Left ventricle myocardium inferior (tissue), 1 donor: ENCODE measurements around the gene RNF148. TPM values are rescaled to one million over a fixed set of nuclear protein-coding genes. Genes with fewer than 3 reads are reported as not detected.

Experiments used
- DNase-seq: peaks from one replicate; pipeline ENCODE4 v3.0.0-alpha.2; 2020
- H3K27ac ChIP-seq: fragments of 200-600 bp; replicated peaks from 2 replicates; pipeline ENCODE4 v1.8.0; 2021
- H3K27me3 ChIP-seq: fragments of 200-600 bp; 2 replicates; pipeline ENCODE4 v1.8.0; 2021; ENCODE audit warnings: low read depth
- H3K36me3 ChIP-seq: fragments of 200-600 bp; 2 replicates; pipeline ENCODE4 v1.8.0; 2021
- H3K4me1 ChIP-seq: fragments of 200-600 bp; 2 replicates; pipeline ENCODE4 v1.8.0; 2021
- H3K4me3 ChIP-seq: fragments of 200-600 bp; 2 replicates; pipeline ENCODE4 v1.8.0; 2021; ENCODE audit warnings: mild to moderate bottlenecking, moderate library complexity
- H3K9me3 ChIP-seq: fragments of 200-600 bp; replicated peaks from 2 replicates; pipeline ENCODE4 v1.8.0; 2021
- CTCF ChIP-seq: fragments of 200-600 bp; IDR thresholded peaks from 2 replicates; pipeline ENCODE4 v1.8.0; 2021; ENCODE audit warnings: antibody characterized with exemption, mild to moderate bottlenecking, borderline replicate concordance
- intact Hi-C: fragments of 100-400 bp; cut with micrococcal nuclease; formaldehyde crosslinking; loops from one replicate; pipeline ENCODE4 v1.11.0; 2022
- long read RNA-seq: library from polyadenylated mRNA; unstranded; transcript quantifications from one replicate; pipeline ENCODE4 v2.0.0, GENCODE V29; 2021
- total RNA-seq: library from RNA; stranded (reverse); fragmentation: NEBNext Ultra II Directional; extraction: Animal tissue kit (Norgen Biotek cat#: 25700); gene quantifications from one replicate; pipeline ENCODE4 v1.2.1, GENCODE V29; 2021
- donor health status: DM: no; HTN: yes; CAD: no; lungs with severe emphysema.

Gene RNF148
- total RNA-seq = not detected
- long read RNA-seq = 0 reads

DNA sequence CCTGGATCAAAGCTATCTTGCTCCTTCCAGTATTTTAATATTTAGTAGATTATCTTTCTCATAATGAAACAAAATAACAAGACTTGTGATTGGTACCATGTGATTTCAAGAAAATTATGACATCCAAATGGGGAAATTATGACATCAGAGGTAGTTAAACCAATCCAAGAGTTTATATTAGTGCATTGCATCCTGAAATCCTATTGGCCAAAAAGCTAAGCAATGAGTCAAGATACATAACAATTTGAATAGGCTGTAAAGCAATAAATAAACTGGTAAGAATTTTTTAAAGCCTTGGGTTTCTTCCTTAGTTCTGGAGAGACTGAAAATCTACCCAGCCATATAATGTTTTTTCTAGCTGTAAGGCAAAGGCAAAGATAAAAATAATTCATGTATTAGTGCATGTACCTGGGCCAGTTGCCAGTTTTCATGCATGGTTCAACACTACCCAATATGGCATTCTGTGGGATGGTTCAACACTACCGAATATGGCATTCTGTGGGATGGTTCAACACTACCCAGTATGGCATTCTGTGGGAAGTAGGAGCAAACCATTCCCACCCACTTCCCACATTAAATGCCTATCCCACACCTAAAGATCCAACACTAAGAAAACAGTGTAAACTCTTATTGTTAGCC, at the start of gene RNF148:
RNF148 (minus strand) TSS at position 51 of the 639 bp plus-strand sequence. CDS start 172 bp downstream, outside the sequence.
- intact Hi-C loops = no loop called here
- H3K4me3 ChIP-seq = no peak within 1 kb of the TSS
- H3K36me3 ChIP-seq = no peaks in the 10 kb centered on the region
- no peak for TF ChIP-seq CTCF
- no peaks in the 10 kb centered on the region for H3K27me3 ChIP-seq
- peaks cover 4% of the 10 kb centered on the region for H3K4me1 ChIP-seq
- no peak for DNase-seq
- H3K27ac ChIP-seq = no peak within 1 kb of the TSS
- no peaks in the 10 kb centered on the region for H3K9me3 ChIP-seq

DNA sequence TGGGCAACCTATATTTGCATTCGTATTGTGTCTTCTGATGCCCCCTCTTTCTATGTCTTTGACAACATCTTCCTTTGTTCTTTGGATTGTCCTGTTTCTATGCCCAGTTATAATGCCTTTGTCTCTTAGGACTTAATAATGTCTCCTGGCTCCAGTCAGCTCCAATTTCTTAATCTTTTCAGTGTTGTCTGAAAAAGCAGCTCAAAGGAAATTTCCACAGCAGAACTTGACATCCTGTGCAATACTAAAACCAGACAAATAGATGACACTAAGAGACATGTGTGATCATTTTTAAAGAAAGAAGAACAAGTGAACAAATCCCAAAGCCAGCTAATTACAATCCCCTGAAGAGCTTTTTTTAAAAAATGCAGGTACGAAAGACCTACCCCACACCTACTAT, 47.7 kb upstream of the RNF148 start:
- peaks cover 6% of the 10 kb centered on the region for H3K4me1 ChIP-seq
- H3K4me3 ChIP-seq = no peak overlapping the region
- H3K9me3 ChIP-seq = no peaks in the 10 kb centered on the region
- no peaks in the 10 kb centered on the region for H3K36me3 ChIP-seq
- TF ChIP-seq CTCF = no peak
- intact Hi-C loops = no loop called here
- H3K27ac ChIP-seq = no peak overlapping the region
- no peaks in the 10 kb centered on the region for H3K27me3 ChIP-seq
- no peak for DNase-seq

GRCh38 chr7:122748195-122748594, 45.5 kb upstream of the RNF148 start:
- H3K27me3 ChIP-seq = no peaks in the 10 kb centered on the region
- no peak for TF ChIP-seq CTCF
- H3K4me3 ChIP-seq = no peak overlapping the region
- DNase-seq = no peak
- intact Hi-C loops = no loop called here
- no peaks in the 10 kb centered on the region for H3K36me3 ChIP-seq
- H3K4me1 ChIP-seq = peaks cover 6% of the 10 kb centered on the region
- no peak overlapping the region for H3K27ac ChIP-seq
- no peaks in the 10 kb centered on the region for H3K9me3 ChIP-seq

DNA sequence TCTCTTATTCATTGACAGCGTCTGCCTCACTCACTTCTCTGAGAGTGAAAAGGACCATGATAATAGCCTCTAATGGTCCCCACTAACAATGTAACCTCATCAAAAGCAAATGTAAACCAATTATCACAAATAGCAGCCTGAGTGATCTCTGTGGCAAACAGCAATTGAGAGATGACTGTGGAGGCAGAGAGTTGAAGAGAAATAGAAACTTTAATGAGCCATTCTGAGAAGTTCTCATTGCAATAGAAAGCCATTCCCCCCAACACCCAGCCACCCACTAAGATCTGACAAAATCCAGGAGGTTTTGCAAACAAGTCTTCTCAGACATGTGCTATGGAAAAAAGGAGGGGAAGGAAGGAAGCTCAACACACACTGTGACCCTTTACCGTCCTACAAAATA, 44.2 kb upstream of the RNF148 start:
- TF ChIP-seq CTCF = no peak
- no peaks in the 10 kb centered on the region for H3K9me3 ChIP-seq

DNA sequence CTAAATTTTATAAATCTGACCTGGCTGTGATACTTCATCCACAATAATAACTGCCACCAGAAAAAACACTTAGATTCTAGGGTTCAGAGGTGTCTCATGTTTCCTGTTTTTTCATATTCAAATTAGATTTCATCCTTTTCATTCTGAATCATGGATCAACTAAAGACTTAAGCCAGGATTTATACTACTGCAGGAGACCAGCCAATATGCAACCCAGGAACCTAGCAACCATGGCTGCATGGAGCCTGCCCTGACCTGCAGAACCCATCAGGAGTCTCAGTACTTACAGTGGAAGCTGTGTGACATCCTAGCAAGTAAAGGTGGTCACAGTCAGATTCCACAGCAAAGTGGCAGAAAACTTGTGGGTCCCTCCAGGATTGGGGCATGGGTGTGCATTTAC, 40.5 kb upstream of the RNF148 start:
- H3K4me1 ChIP-seq = no peaks in the 10 kb centered on the region
- intact Hi-C loops = no loop called here
- H3K27ac ChIP-seq = no peak overlapping the region
- H3K27me3 ChIP-seq = no peaks in the 10 kb centered on the region
- H3K9me3 ChIP-seq = no peaks in the 10 kb centered on the region
- H3K4me3 ChIP-seq = no peak overlapping the region
- TF ChIP-seq CTCF = no peak
- no peaks in the 10 kb centered on the region for H3K36me3 ChIP-seq
- no peak for DNase-seq

More for the DNA sequence above, 44.2 kb upstream of the RNF148 start:
- H3K4me3 ChIP-seq = no peak overlapping the region
- intact Hi-C loops = no loop called here
- H3K27me3 ChIP-seq = no peaks in the 10 kb centered on the region
- DNase-seq = no peak
- H3K4me1 ChIP-seq = no peaks in the 10 kb centered on the region
- H3K36me3 ChIP-seq = no peaks in the 10 kb centered on the region
- no peak overlapping the region for H3K27ac ChIP-seq
